ENCODE data around the gene STAT2. TPM values are rescaled to one million over a fixed set of nuclear protein-coding genes. Genes with fewer than 3 reads are reported as not detected.

Gene STAT2
- total RNA-seq, 3 donors from 2014 or later (not counting 1 experiment from before 2014, with no cell fraction given), result 140 to 157 (median 143) TPM

GRCh38 chr12:56299853-56300643 lies 59.9 kb downstream of the STAT2 start, which contains the start of gene CS:
CS (minus strand) TSS chr12:56300330; CDS start chr12:56300201, 129 bp downstream.
- peaks cover 5% of the 10 kb centered on the region for H3K36me3 ChIP-seq (ENCODE audit: control insufficient read depth, insufficient read depth, low read length)
- peak within 1 kb of the TSS; percentile 88 for H3K27ac ChIP-seq (ENCODE audit: low read length)
- ATAC-seq (peak; percentile 95 to 99 (median 96)), DNase-seq (peak; percentile 98 to 99)
- no peaks in the 10 kb centered on the region for H3K9me3 ChIP-seq (ENCODE audit: control insufficient read depth, insufficient read depth, low read length)
- H3K4me1 ChIP-seq (ENCODE audit: control insufficient read depth, insufficient read depth, low read length), result peaks cover 34% of the 10 kb centered on the region
- H3K4me1 Mint-ChIP-seq, result peaks cover 55 to 56% of the 10 kb centered on the region in 2 donors
- intact Hi-C loops (cut with micrococcal nuclease), result loop anchor here (1.0 to 2.0 kb wide), 4 partner anchors 16 to 181 kb away; partner anchors contain the start of genes COQ10A and ZC3H10
- peak within 1 kb of the TSS; percentile 72 for H3K4me3 ChIP-seq (ENCODE audit: low read length)
- H3K36me3 Mint-ChIP-seq, result no peaks in the 10 kb centered on the region
- H3K27ac Mint-ChIP-seq, result peak within 1 kb of the TSS; percentile 97 to 98
- no peaks in the 10 kb centered on the region for H3K27me3 Mint-ChIP-seq (ENCODE audit: low read depth in 2 of 2)
- H3K4me3 Mint-ChIP-seq, result peak within 1 kb of the TSS; percentile 93
- no peaks in the 10 kb centered on the region for H3K9me3 Mint-ChIP-seq
- H3K27me3 ChIP-seq (ENCODE audit: control insufficient read depth, insufficient read depth, low read length), result no peaks in the 10 kb centered on the region
- TF ChIP-seq CTCF (IDR thresholded peaks at IDR 0.05), result no peak
- WGBS (ENCODE audit: insufficient coverage), result under 1% methylated on average over 63 of the region's 63 CpGs

- TF ChIP-seq CTCF (IDR thresholded peaks at IDR 0.05), result no peak
- under 1% methylated on average over 10 of the region's 10 CpGs for whole genome bisulfite sequencing (ENCODE audit: insufficient coverage)
- peaks cover 5% of the 10 kb centered on the region for H3K36me3 ChIP-seq (ENCODE audit: control insufficient read depth, insufficient read depth, low read length)
- H3K4me3 Mint-ChIP-seq, result peak overlapping the region; percentile 93
- no peaks in the 10 kb centered on the region for H3K9me3 ChIP-seq (ENCODE audit: control insufficient read depth, insufficient read depth, low read length)
- H3K4me3 ChIP-seq (ENCODE audit: low read length), result peak overlapping the region; percentile 72
- intact Hi-C loops (cut with micrococcal nuclease), result no loop called here
- H3K27ac Mint-ChIP-seq, result peak overlapping the region; percentile 97 to 98
- no peaks in the 10 kb centered on the region for H3K27me3 ChIP-seq (ENCODE audit: control insufficient read depth, insufficient read depth, low read length)
- H3K27ac ChIP-seq (ENCODE audit: low read length), result peak overlapping the region; percentile 88
- no peaks in the 10 kb centered on the region for H3K36me3 Mint-ChIP-seq
- DNase-seq, result peak in 1 of 2 donors; percentile 62
- no peaks in the 10 kb centered on the region for H3K27me3 Mint-ChIP-seq (ENCODE audit: low read depth in 2 of 2)
- no peak for ATAC-seq
- H3K9me3 Mint-ChIP-seq, result no peaks in the 10 kb centered on the region
- peaks cover 55 to 56% of the 10 kb centered on the region in 2 donors for H3K4me1 Mint-ChIP-seq
- H3K4me1 ChIP-seq (ENCODE audit: control insufficient read depth, insufficient read depth, low read length), result peaks cover 34% of the 10 kb centered on the region
Observed at GRCh38 chr12:56299308-56299852, 60.5 kb downstream of the STAT2 start.

- DNase-seq (no peak), ATAC-seq (no peak)
- peak overlapping the region; percentile 97 to 98 for H3K27ac Mint-ChIP-seq
- intact Hi-C loops (cut with micrococcal nuclease), result no loop called here
- TF ChIP-seq CTCF (IDR thresholded peaks at IDR 0.05), result no peak
- H3K27me3 Mint-ChIP-seq (ENCODE audit: low read depth in 2 of 2), result no peaks in the 10 kb centered on the region
- H3K4me3 ChIP-seq (ENCODE audit: low read length), result no peak overlapping the region
- H3K9me3 ChIP-seq (ENCODE audit: control insufficient read depth, insufficient read depth, low read length), result no peaks in the 10 kb centered on the region
- H3K4me1 Mint-ChIP-seq, result peaks cover 55 to 56% of the 10 kb centered on the region in 2 donors
- peaks cover 34% of the 10 kb centered on the region for H3K4me1 ChIP-seq (ENCODE audit: control insufficient read depth, insufficient read depth, low read length)
- peak overlapping the region; percentile 88 for H3K27ac ChIP-seq (ENCODE audit: low read length)
- no peaks in the 10 kb centered on the region for H3K27me3 ChIP-seq (ENCODE audit: control insufficient read depth, insufficient read depth, low read length)
- 63% methylated on average over 5 of the region's 5 CpGs for WGBS (ENCODE audit: insufficient coverage)
- H3K9me3 Mint-ChIP-seq, result no peaks in the 10 kb centered on the region
- peaks cover 5% of the 10 kb centered on the region for H3K36me3 ChIP-seq (ENCODE audit: control insufficient read depth, insufficient read depth, low read length)
- no peaks in the 10 kb centered on the region for H3K36me3 Mint-ChIP-seq
- peak overlapping the region; percentile 93 for H3K4me3 Mint-ChIP-seq
Observed at GRCh38 chr12:56298828-56299227, 61.1 kb downstream of the STAT2 start.

All from natural killer cell (primary cell).